HG02870 (cell line): ENCODE measurements around the gene SLC12A9.
"Not testable (repeated sequence)": the region's sequence is repeated elsewhere in the genome, so short reads cannot be mapped to it uniquely, and the experiment has no call there.

Source experiments
- ATAC-seq: cut with Tn5 transposase; IDR thresholded peaks from one replicate; pipeline ENCODE4 v1.9.1; 2021; ENCODE audit warnings: mild to moderate bottlenecking, moderate library complexity; ENCODE audit not compliant: unreplicated experiment

The SLC12A9 gene, protein sequence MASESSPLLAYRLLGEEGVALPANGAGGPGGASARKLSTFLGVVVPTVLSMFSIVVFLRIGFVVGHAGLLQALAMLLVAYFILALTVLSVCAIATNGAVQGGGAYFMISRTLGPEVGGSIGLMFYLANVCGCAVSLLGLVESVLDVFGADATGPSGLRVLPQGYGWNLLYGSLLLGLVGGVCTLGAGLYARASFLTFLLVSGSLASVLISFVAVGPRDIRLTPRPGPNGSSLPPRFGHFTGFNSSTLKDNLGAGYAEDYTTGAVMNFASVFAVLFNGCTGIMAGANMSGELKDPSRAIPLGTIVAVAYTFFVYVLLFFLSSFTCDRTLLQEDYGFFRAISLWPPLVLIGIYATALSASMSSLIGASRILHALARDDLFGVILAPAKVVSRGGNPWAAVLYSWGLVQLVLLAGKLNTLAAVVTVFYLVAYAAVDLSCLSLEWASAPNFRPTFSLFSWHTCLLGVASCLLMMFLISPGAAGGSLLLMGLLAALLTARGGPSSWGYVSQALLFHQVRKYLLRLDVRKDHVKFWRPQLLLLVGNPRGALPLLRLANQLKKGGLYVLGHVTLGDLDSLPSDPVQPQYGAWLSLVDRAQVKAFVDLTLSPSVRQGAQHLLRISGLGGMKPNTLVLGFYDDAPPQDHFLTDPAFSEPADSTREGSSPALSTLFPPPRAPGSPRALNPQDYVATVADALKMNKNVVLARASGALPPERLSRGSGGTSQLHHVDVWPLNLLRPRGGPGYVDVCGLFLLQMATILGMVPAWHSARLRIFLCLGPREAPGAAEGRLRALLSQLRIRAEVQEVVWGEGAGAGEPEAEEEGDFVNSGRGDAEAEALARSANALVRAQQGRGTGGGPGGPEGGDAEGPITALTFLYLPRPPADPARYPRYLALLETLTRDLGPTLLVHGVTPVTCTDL

GRCh38 chr7:100852048-100852872 is at the start of gene SLC12A9:
SLC12A9 (plus strand) TSS chr7:100852713; CDS start chr7:100854198, 1,485 bp downstream.
- peak; percentile 89 for ATAC-seq

GRCh38 chr7:100802951-100803350 is 49.6 kb upstream of the SLC12A9 start:
- no peak for ATAC-seq

GRCh38 chr7:100803398-100804161 is 48.9 kb upstream of the SLC12A9 start:
- ATAC-seq = peak; percentile 92

GRCh38 chr7:100804681-100805431 is 47.7 kb upstream of the SLC12A9 start:
- ATAC-seq = no peak

- no peak for ATAC-seq
These were observed 46.2 kb upstream of the SLC12A9 start for GRCh38 chr7:100806276-100806675.

- not testable (repeated sequence) for ATAC-seq
These were observed 45.6 kb upstream of the SLC12A9 start for GRCh38 chr7:100806883-100807282.

DNA sequence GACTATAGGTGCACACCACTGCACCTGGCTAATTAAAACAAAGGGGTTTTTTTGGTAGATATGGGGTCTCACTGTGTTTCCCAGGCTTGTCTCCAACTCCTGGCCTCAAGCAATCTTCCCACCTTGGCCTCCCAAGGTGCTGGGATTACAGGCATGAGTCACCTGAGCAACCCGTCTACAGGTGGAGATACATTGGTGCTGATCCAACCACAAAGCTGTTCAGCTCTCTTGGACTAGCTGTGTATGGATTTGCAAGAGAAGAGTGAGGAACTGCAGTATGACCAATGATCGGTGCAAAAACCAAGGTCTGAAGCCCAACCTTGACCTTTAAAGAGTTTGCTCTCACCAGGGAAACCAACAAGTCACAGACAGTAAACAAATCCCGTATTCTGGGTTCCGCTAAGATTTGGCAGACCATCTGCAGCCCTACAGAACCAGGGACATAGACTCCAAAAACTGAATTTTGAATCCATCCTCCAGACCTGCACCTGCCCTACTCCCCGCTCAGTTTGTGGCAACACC is 44.1 kb upstream of the SLC12A9 start:
- ATAC-seq = no peak

DNA sequence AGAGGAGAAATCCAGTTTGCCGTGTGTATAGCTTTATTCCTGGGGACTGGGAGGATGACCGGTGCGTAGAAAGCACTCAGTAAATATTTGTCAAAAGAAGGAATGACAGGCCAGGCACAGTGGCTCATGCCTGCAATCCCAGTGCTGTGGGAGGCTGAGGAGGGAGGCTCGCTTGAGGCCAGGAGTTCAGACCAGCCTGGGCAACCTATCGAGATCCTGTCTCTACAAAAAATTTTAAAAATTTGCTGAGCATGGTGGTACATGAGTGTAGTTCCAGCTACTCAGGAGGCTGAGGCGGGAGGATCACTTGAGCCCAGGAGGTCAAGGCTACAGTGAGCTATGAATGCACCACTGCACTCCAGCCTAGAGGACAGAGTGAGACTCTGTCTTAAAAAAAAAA is 41.0 kb upstream of the SLC12A9 start:
- no peak for ATAC-seq

- no peak for ATAC-seq
These were observed 39.8 kb upstream of the SLC12A9 start for GRCh38 chr7:100812729-100813128.

DNA sequence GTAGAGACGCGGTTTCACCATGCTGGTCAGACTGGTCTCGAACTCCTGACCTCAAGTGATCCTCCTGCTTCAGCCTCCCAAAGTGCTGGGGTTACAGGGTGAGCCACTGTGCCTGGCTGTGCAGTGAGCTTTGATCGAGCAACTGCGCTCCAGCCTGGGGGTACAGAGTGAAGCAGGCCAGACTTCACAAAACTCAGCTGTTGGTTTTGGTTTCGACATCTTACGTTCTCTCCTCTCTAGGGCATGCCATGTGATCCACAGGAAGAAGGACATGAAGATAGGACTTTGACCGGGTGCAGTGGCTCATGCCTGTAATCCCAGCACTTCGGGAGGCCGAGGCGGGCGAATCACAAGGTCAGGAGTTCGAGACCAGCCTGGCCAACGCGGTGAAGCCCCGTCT is 36.0 kb upstream of the SLC12A9 start:
- not testable (repeated sequence) for ATAC-seq

GRCh38 chr7:100817097-100817496 is 35.4 kb upstream of the SLC12A9 start:
- ATAC-seq = no peak

GRCh38 chr7:100818366-100818765 is 34.1 kb upstream of the SLC12A9 start:
- ATAC-seq = no peak

- no peak for ATAC-seq
These were observed 33.7 kb upstream of the SLC12A9 start for GRCh38 chr7:100818825-100819224.

- no peak for ATAC-seq
These were observed 32.9 kb upstream of the SLC12A9 start for GRCh38 chr7:100819586-100819985.

- ATAC-seq = no peak
These were observed 30.0 kb upstream of the SLC12A9 start for GRCh38 chr7:100822236-100823139.

GRCh38 chr7:100823140-100823525 is 29.4 kb upstream of the SLC12A9 start:
- no peak for ATAC-seq

DNA sequence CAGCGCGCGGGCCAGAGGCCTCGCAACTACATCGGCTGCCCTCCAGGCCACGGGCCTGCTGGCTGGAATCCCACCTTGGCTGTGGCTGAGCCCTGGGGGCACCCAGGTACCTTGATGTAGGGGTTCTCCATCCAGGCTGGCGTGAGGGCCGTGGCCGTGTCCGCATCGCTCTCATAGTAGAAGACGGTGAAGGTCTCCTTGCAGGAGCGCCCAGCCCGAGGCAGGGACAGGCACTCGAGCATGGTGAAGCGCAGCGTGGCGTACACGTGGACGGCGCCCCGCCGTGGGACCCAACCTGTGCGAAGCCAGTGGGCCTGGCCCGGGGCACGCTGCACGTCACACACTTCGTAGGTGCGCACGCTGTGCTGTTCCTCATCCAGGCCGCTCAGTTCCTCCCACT is 29.0 kb upstream of the SLC12A9 start:
- no peak for ATAC-seq

GRCh38 chr7:100824499-100825214 is 27.9 kb upstream of the SLC12A9 start:
- ATAC-seq = no peak
